Endothelial cell of umbilical vein (primary cell): ENCODE data around the gene KANK2. TPM values are rescaled to one million over a fixed set of nuclear protein-coding genes. Genes with fewer than 3 reads are reported as not detected.

Source experiments
- BruUV-seq: library from RNA; stranded (reverse); fragments of 400-500 nt; replicated peaks from 2 replicates; lab custom pipeline; 2021; lab: Mats Ljungman, UMichigan
- CTCF ChIA-PET: fragments of 300-600, 350-600 bp; sonication (Branson Sonifier 250); formaldehyde crosslinking; loops from one replicate; lab custom pipeline; 2021; ENCODE audit warnings: antibody characterized with exemption, inconsistent platforms; lab: Charles Lee
- POLR2A ChIA-PET: fragments of 300-600, 350-600 bp; sonication (Branson Sonifier 250); formaldehyde crosslinking; loops from one replicate; lab custom pipeline; 2021; ENCODE audit warnings: antibody characterized with exemption, inconsistent platforms; lab: Charles Lee
- DNase-seq: peaks from one replicate; pipeline ENCODE4 v3.0.0-alpha.2; 2011; ENCODE audit warnings: low read depth, low spot score
- FAIRE-seq: peaks from 2 replicates; lab custom pipeline; 2011; peaks lifted over from hg19 to GRCh38; lab: Jason Lieb, UNC
- H2AFZ ChIP-seq: 2 replicates; pipeline ENCODE4 v1.6.0; 2012; ENCODE audit warnings: low read depth, low read length, control low read depth, inconsistent platforms
- H3K27ac ChIP-seq: 2 replicates; pipeline ENCODE4 v1.5.1; 2011; ENCODE audit warnings: low read depth, mild to moderate bottlenecking, control low read depth, low read length, moderate library complexity; ENCODE audit not compliant: insufficient read depth
- H3K27me3 ChIP-seq, 2 experiments: 2 replicates each; pipeline versions ENCODE4 v1.6.0 to v1.6.1; 2011; ENCODE audit warnings: low read length in 2 of 2, mixed read lengths in 1 of 2; ENCODE audit not compliant: control insufficient read depth in 2 of 2, insufficient read depth in 2 of 2
- H3K36me3 ChIP-seq, 2 experiments: 2 replicates in 1 of 2; 3 replicates in 1 of 2; pipeline ENCODE4 v1.5.1; 2011; ENCODE audit warnings: low read length in 2 of 2, mild to moderate bottlenecking in 1 of 2, moderate library complexity in 1 of 2; ENCODE audit not compliant: control insufficient read depth in 2 of 2, insufficient read depth in 2 of 2; ENCODE audit errors: extremely low read depth in 1 of 2
- H3K4me1 ChIP-seq: 3 replicates; pipeline ENCODE4 v1.5.1; 2011; ENCODE audit warnings: mild to moderate bottlenecking, low read length; ENCODE audit not compliant: control insufficient read depth, insufficient read depth; ENCODE audit errors: extremely low read depth
- H3K4me2 ChIP-seq: 2 replicates; pipeline ENCODE4 v1.6.1; 2011; ENCODE audit warnings: low read length, control low read depth, mixed read lengths; ENCODE audit not compliant: insufficient read depth
- H3K4me3 ChIP-seq, 3 experiments: fragments of 200-600 bp in 1 of 3; sonication (generic), shearing (Covaris generic) in 1 of 3; replicated peaks in 1 of 3; 2 replicates each; pipeline ENCODE4 v1.5.1; 2011 to 2016; ENCODE audit warnings: control low read depth in 3 of 3, low read length in 3 of 3, mild to moderate bottlenecking in 2 of 3, inconsistent platforms in 1 of 3, low read depth in 1 of 3, moderate library complexity in 1 of 3; ENCODE audit not compliant: insufficient read depth in 1 of 3
- H3K79me2 ChIP-seq: 2 replicates; pipeline ENCODE4 v1.6.0; 2012; ENCODE audit warnings: low read length, inconsistent platforms; ENCODE audit not compliant: control insufficient read depth, insufficient read depth
- H3K9ac ChIP-seq: replicated peaks from 2 replicates; pipeline ENCODE3; 2011; ENCODE audit warnings: low read length, control low read depth; ENCODE audit not compliant: insufficient read depth; ENCODE audit errors: extremely low read depth
- H3K9me1 ChIP-seq: replicated peaks from 3 replicates; pipeline ENCODE4 v1.6.0; 2011; ENCODE audit warnings: mild to moderate bottlenecking, low read length; ENCODE audit not compliant: control insufficient read depth, insufficient read depth; ENCODE audit errors: extremely low read depth
- H3K9me3 ChIP-seq: replicated peaks from 2 replicates; pipeline ENCODE4 v1.5.1; 2012; ENCODE audit warnings: low read length, inconsistent platforms; ENCODE audit not compliant: control insufficient read depth, insufficient read depth
- H4K20me1 ChIP-seq: replicated peaks from 2 replicates; pipeline ENCODE3; 2011; ENCODE audit warnings: mild to moderate bottlenecking, low read length; ENCODE audit not compliant: control insufficient read depth, insufficient read depth; ENCODE audit errors: extremely low read depth
- CTCF ChIP-seq, 2 donors: IDR thresholded peaks; 1 replicate in 1 of 2; 2 replicates in 1 of 2; pipeline ENCODE4 v1.5.1; 2011; ENCODE audit warnings: low read length in 2 of 2, mild to moderate bottlenecking in 2 of 2, moderate library complexity in 2 of 2, control low read depth in 1 of 2, inconsistent platforms in 1 of 2, low read depth in 1 of 2; ENCODE audit not compliant: insufficient read depth in 1 of 2; ENCODE audit errors: extremely low read depth in 1 of 2
- EZH2 ChIP-seq: IDR thresholded peaks from 2 replicates; pipeline ENCODE4 v1.6.1; 2012; ENCODE audit warnings: borderline replicate concordance, low read depth, mild to moderate bottlenecking, moderate library complexity, low read length, inconsistent platforms; ENCODE audit not compliant: severe bottlenecking
- FOS ChIP-seq: IDR thresholded peaks from 2 replicates; pipeline ENCODE4 v1.6.1; 2011; ENCODE audit warnings: mild to moderate bottlenecking, low read length, moderate library complexity, borderline replicate concordance; ENCODE audit not compliant: insufficient read depth
- GATA2 ChIP-seq: IDR thresholded peaks from 2 replicates; pipeline ENCODE4 v1.7.0; 2011; ENCODE audit warnings: low read depth, mild to moderate bottlenecking, moderate library complexity, mixed read lengths, low read length; ENCODE audit not compliant: insufficient read length, insufficient read depth
- JUN ChIP-seq: IDR thresholded peaks from 2 replicates; pipeline ENCODE4 v1.6.1; 2011; ENCODE audit warnings: borderline replicate concordance, low read depth; ENCODE audit not compliant: insufficient read length, insufficient read depth
- MYC ChIP-seq: IDR thresholded peaks from one replicate; pipeline ENCODE4 v1.6.1; 2011; ENCODE audit warnings: mild to moderate bottlenecking, low read depth, low read length
- POLR2A ChIP-seq: IDR thresholded peaks from 2 replicates; pipeline ENCODE4 v1.6.1; 2012; ENCODE audit warnings: low read depth, mild to moderate bottlenecking, control low read depth, low read length
- POLR2AphosphoS5 ChIP-seq: IDR thresholded peaks from 2 replicates; pipeline ENCODE4 v1.6.1; 2012; ENCODE audit warnings: low read depth, mild to moderate bottlenecking, control low read depth, low read length, moderate library complexity; ENCODE audit not compliant: insufficient read depth
- dilution Hi-C: fragments of 300-500 bp; cut with MboI; formaldehyde crosslinking; loops from one replicate; pipeline ENCODE4 v1.15.0; 2019; ENCODE audit warnings: low sequenced_read_pairs; ENCODE audit not compliant: extremely low pct_ligation_motif_present
- intact Hi-C: fragments of 100-400 bp; cut with micrococcal nuclease; formaldehyde crosslinking; loops from one replicate; pipeline ENCODE4 v1.10.0; 2022
- polyA plus RNA-seq, 4 experiments: library from polyadenylated mRNA; depleted of rRNA in 3 of 4; stranded (reverse) in 3 of 4; unstranded in 1 of 4; fragments of >200 nt; gene quantifications; 2 replicates each; pipeline versions ENCODE4 v1.2.1 to v1.2.3, GENCODE V29; 2011 to 2012; ENCODE audit warnings: missing spikeins in 1 of 4
- total RNA-seq: library from RNA; stranded (reverse); gene quantifications from 2 replicates; pipeline ENCODE4 v1.2.3, GENCODE V29; 2021
- TF ChIP-seq, protein P1 (sequence below): IDR thresholded peaks from 2 replicates; pipeline ENCODE4 v1.6.1; 2011; ENCODE audit not compliant: insufficient read depth, insufficient read length

The KANK2 gene
- total and polyA plus RNA-seq, 2 donors (not counting 3 experiments of a cell fraction or from before 2014, with no cell fraction given), result 41.7 to 77.9 TPM

DNA sequence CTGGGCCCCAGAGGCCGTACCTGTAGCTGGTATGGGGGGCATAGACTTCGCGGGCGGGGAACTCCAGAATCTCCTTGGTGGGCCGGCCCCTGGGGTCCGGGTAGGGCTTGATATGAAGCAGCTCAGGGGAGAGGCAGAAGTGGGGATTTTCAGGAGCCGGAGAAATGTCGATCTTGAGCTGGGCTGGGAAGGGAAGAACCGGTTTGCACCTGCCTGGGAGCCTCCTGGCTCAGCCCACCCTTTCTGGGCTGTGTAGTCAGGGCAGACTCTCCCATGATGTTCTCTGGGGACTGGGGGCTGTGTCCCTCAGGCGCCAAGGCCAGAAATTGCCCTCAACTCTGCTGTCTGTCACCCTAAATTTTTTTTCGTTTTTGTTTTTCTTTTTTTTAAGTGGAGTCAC is 44.7 kb upstream of the KANK2 start:
- dilution Hi-C loops, result no loop called here
- POLR2A ChIA-PET, result no interaction called here
- H3K36me3 ChIP-seq, result peaks cover 17 to 52% of the 10 kb centered on the region in 2 experiments
- H3K9me1 ChIP-seq, result no peaks in the 10 kb centered on the region
- H3K4me3 ChIP-seq, result no peak overlapping the region
- intact Hi-C loops, result loop anchor here (2.0 to 5.0 kb wide), 3 partner anchors 27 to 345 kb away; no protein-coding TSS in a partner anchor
- no peaks in the 10 kb centered on the region for H3K9me3 ChIP-seq
- no TSS peak for BruUV-seq
- FAIRE-seq (no peak), DNase-seq (no peak)
- no peaks in the 10 kb centered on the region for H3K27me3 ChIP-seq
- no peak overlapping the region for H2AFZ ChIP-seq
- no peak overlapping the region for H3K9ac ChIP-seq
- CTCF ChIA-PET, result interaction anchor here (4.2 kb wide), 1 partner anchor 44 kb away, joined by 49 read pairs; no protein-coding TSS in a partner anchor
- no peak overlapping the region for H3K27ac ChIP-seq
- peaks cover 5% of the 10 kb centered on the region for H3K4me1 ChIP-seq
- no peaks in the 10 kb centered on the region for H4K20me1 ChIP-seq
- TF ChIP-seq EZH2, result no peak
- TF ChIP-seq, protein P1, sequence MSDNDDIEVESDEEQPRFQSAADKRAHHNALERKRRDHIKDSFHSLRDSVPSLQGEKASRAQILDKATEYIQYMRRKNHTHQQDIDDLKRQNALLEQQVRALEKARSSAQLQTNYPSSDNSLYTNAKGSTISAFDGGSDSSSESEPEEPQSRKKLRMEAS, result no peak
- no peak for TF ChIP-seq POLR2A
- TF ChIP-seq FOS, result no peak
- no peak for TF ChIP-seq POLR2AphosphoS5
- no peak for TF ChIP-seq CTCF (IDR thresholded peaks at IDR 0.05; ENCODE audit: extremely low read depth in 1 of 2, insufficient read depth in 1 of 2, low read depth in 1 of 2, low read length in 2 of 2)
- TF ChIP-seq GATA2, result no peak
- no peak for TF ChIP-seq MYC
- no peak for TF ChIP-seq JUN
- H3K4me2 ChIP-seq, result no peak overlapping the region
- no peaks in the 10 kb centered on the region for H3K79me2 ChIP-seq
